ENCODE results near the gene TEAD3. TPM values are rescaled to one million over a fixed set of nuclear protein-coding genes. Genes with fewer than 3 reads are reported as not detected.

Gene TEAD3
- polyA plus RNA-seq, 3 donors, result not detected

GRCh38 chr6:35449287-35449881, 47.5 kb downstream of the TEAD3 start:
- Histone ChIP-seq H3K79me2 (ENCODE audit: insufficient read depth, low read length) (peaks cover 4% of the 10 kb centered on the region), H3K27me3 (ENCODE audit: control insufficient read depth in 2 of 2, insufficient read depth in 2 of 2, low read length in 2 of 2) (peaks cover 0 to 7% of the 10 kb centered on the region in 2 donors), H3K4me3 (replicated peaks in 1 of 3; ENCODE audit: low read depth in 2 of 3, low read length in 3 of 3) (no peak overlapping the region), H3K27ac (ENCODE audit: low read depth in 1 of 2, low read length in 2 of 2) (no peak overlapping the region), H2AFZ (ENCODE audit: insufficient read depth, low read depth, low read length, poor library complexity, severe bottlenecking) (no peak overlapping the region), H4K20me1 (ENCODE audit: insufficient read depth, low read length) (no peaks in the 10 kb centered on the region), H3K4me2 (replicated peaks; ENCODE audit: extremely low read depth, low read length, poor library complexity, severe bottlenecking) (no peak overlapping the region), H3K36me3 (replicated peaks in 1 of 2; ENCODE audit: control insufficient read depth in 1 of 2, insufficient read depth in 2 of 2, low read length in 2 of 2) (no peaks in the 10 kb centered on the region), H3K4me1 (ENCODE audit: control insufficient read depth in 1 of 2, insufficient read depth in 2 of 2, low read length in 2 of 2) (peaks cover 26 to 31% of the 10 kb centered on the region in 2 donors), H3K9ac (ENCODE audit: insufficient read depth, low read length, poor library complexity, severe bottlenecking) (no peak overlapping the region), H3K9me3 (replicated peaks in 1 of 2; ENCODE audit: control insufficient read depth in 1 of 2, insufficient read depth in 1 of 2, low read length in 2 of 2) (no peaks in the 10 kb centered on the region)
- peak; percentile 78 for TF ChIP-seq CTCF (IDR thresholded peaks at IDR 0.05)
- intact Hi-C loops (cut with micrococcal nuclease), result loop anchor here (1.0 to 5.0 kb wide), 3 partner anchors 107 to 152 kb away; partner anchors contain the start of genes DEF6 (in 2 of the 2) and PPARD (in 1 of the 2)
- Mint-ChIP-seq H3K36me3 (no peaks in the 10 kb centered on the region), H3K27ac (peak overlapping the region in 1 of 7 donors; percentile 75), H3K9me3 (peaks cover 0 to 2% (median 0%) of the 10 kb centered on the region in 7 donors), H3K4me1 (peaks cover 32% of the 10 kb centered on the region), H3K27me3 (ENCODE audit: low read depth in 3 of 3) (peaks cover 15 to 32% (median 26%) of the 10 kb centered on the region in 3 donors), H3K4me3 (no peak overlapping the region)
- peak; percentile 58 to 85 (median 70) for DNase-seq
- WGBS (ENCODE audit: insufficient coverage), result 35% methylated on average over 9 of the region's 14 CpGs

GRCh38 chr6:35448191-35448590, 48.7 kb downstream of the TEAD3 start:
- no peak overlapping the region for H3K4me2 ChIP-seq (replicated peaks; ENCODE audit: extremely low read depth, low read length, poor library complexity, severe bottlenecking)
- intact Hi-C loops (cut with micrococcal nuclease), result loop anchor here in 1 of 2 donors (2.0 to 5.0 kb wide), 2 partner anchors 105 to 151 kb away; partner anchors contain the start of genes DEF6 and PPARD
- H3K4me1 ChIP-seq (ENCODE audit: control insufficient read depth in 1 of 2, insufficient read depth in 2 of 2, low read length in 2 of 2), result peaks cover 14 to 19% of the 10 kb centered on the region in 2 donors
- H3K4me3 ChIP-seq (replicated peaks in 1 of 3; ENCODE audit: low read depth in 2 of 3, low read length in 3 of 3), result no peak overlapping the region
- peaks cover 0 to 7% of the 10 kb centered on the region in 2 donors for H3K27me3 ChIP-seq (ENCODE audit: control insufficient read depth in 2 of 2, insufficient read depth in 2 of 2, low read length in 2 of 2)
- Mint-ChIP-seq H3K9me3 (peaks cover 0 to 2% (median 0%) of the 10 kb centered on the region in 7 donors), H3K27me3 (ENCODE audit: low read depth in 3 of 3) (peaks cover 15 to 32% (median 24%) of the 10 kb centered on the region in 3 donors), H3K36me3 (no peaks in the 10 kb centered on the region), H3K27ac (peak overlapping the region in 1 of 7 donors; percentile 53), H3K4me1 (peaks cover 20% of the 10 kb centered on the region), H3K4me3 (no peak overlapping the region)
- no peaks in the 10 kb centered on the region for H4K20me1 ChIP-seq (ENCODE audit: insufficient read depth, low read length)
- H3K79me2 ChIP-seq (ENCODE audit: insufficient read depth, low read length), result peaks cover 4% of the 10 kb centered on the region
- DNase-seq, result no peak
- H3K36me3 ChIP-seq (replicated peaks in 1 of 2; ENCODE audit: control insufficient read depth in 1 of 2, insufficient read depth in 2 of 2, low read length in 2 of 2), result no peaks in the 10 kb centered on the region
- TF ChIP-seq CTCF (IDR thresholded peaks at IDR 0.05), result no peak
- no peak overlapping the region for H3K9ac ChIP-seq (ENCODE audit: insufficient read depth, low read length, poor library complexity, severe bottlenecking)
- H3K27ac ChIP-seq (ENCODE audit: low read depth in 1 of 2, low read length in 2 of 2), result no peak overlapping the region
- WGBS (ENCODE audit: insufficient coverage), result 20% methylated on average over 1 of the region's 7 CpGs
- H2AFZ ChIP-seq (ENCODE audit: insufficient read depth, low read depth, low read length, poor library complexity, severe bottlenecking), result no peak overlapping the region
- H3K9me3 ChIP-seq (replicated peaks in 1 of 2; ENCODE audit: control insufficient read depth in 1 of 2, insufficient read depth in 1 of 2, low read length in 2 of 2), result no peaks in the 10 kb centered on the region
